HG03064 (cell line): ENCODE results near the gene EXOSC3.

Source experiments
- ATAC-seq: cut with Tn5 transposase; IDR thresholded peaks from one replicate; pipeline ENCODE4 v1.9.1; 2021; ENCODE audit warnings: low read depth; ENCODE audit not compliant: unreplicated experiment

Gene EXOSC3

DNA sequence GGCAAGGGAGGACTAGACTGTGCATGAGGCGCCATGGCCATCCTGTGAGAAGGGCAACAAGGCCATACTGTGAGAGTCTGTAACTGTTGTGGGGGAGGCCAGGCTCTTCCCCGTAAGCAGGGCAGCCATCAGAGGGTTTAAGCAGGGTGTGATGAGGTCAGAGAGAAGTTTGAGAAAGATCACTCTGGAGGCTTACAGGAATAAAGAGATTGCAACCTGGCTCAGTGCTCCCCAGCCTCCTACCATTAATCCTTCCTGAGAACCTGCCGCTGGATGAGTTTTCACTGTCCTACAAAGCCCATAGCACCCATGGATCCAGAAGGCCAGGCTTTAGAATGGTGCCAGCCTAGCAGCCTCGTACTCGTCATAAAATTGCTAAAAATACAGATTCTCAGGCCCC, 45.6 kb downstream of the EXOSC3 start:
- no peak for ATAC-seq

DNA sequence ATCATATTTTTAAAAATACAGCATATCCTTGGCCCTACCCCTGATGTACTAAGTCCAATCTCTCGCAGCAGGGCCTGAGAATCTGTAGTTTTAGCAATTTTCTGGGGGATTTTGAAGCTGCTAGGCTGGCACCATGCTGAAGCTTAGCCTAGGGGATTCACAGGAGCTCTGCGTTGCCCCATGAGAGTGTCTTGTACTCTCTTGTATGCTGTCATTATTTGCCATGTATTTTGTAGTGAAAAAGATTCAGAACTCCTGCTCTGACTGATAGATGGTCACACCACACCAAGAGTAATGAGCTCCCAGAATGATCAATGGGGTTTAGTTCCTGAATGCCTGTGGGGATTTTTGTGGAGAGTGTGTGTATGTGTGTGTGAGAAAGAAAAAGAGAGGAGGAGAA, 51.9 kb downstream of the EXOSC3 start:
- no peak for ATAC-seq

DNA sequence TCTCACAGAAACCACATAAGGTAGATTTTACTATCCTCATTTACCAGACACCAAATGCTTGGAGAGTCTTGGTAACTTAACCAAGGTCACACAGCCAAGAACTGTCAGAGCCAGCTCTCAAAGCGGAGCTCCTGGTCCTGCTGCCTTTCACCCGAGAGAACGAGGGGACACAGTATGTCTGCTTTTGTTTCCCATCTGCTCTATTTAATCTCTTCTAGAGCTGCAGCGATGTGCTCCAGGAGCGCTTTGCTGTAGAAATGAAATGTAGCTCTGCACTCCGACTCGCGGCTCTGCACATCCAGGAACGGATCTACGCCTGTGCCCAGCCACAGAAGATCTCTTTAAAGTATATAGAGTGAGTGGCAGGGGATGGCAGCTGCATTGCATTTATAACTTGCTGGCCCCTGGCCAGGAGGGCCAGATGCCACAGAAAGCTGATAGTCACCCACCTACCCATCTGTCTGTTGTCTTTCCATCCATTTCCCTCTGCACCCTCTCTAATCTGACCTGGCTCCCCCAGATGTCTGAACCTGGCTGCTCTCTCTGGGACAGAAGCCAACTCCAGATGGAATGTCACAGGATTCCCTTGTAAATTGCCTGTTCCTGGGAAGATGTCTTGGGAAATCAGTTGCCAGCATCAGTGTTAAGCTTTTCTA, 52.6 kb downstream of the EXOSC3 start:
- no peak for ATAC-seq

DNA sequence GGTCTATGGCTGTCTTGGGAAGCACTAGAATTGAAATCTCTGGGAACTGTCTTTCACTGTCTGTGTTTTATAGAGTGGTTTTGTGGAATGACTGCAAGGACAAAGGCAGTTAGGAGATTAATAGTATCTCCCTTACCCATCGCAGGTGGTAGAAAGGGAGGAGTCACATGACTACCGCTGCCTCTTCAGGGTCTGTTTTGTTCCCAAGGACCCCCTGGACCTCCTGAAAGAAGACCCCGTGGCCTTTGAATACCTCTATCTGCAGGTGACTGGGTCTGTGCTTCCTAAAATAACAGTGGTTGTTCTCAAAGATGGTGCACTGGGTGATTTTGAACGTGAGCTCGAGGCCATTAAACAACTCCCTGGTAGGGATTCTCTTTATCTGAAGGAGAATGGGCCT, 54.0 kb downstream of the EXOSC3 start:
- no peak for ATAC-seq

GRCh38 chr9:37730256-37730655, 54.6 kb downstream of the EXOSC3 start:
- no peak for ATAC-seq
